ENCODE data around the gene CLSTN1. TPM values are rescaled to one million over a fixed set of nuclear protein-coding genes. Genes with fewer than 3 reads are reported as not detected.

CLSTN1 gene
- total and polyA plus RNA-seq, 4 donors = 3.1 to 13.4 (median 8.8) TPM

- WGBS = 91% methylated on average over 12 of the region's 12 CpGs
- TF ChIP-seq, protein P1, sequence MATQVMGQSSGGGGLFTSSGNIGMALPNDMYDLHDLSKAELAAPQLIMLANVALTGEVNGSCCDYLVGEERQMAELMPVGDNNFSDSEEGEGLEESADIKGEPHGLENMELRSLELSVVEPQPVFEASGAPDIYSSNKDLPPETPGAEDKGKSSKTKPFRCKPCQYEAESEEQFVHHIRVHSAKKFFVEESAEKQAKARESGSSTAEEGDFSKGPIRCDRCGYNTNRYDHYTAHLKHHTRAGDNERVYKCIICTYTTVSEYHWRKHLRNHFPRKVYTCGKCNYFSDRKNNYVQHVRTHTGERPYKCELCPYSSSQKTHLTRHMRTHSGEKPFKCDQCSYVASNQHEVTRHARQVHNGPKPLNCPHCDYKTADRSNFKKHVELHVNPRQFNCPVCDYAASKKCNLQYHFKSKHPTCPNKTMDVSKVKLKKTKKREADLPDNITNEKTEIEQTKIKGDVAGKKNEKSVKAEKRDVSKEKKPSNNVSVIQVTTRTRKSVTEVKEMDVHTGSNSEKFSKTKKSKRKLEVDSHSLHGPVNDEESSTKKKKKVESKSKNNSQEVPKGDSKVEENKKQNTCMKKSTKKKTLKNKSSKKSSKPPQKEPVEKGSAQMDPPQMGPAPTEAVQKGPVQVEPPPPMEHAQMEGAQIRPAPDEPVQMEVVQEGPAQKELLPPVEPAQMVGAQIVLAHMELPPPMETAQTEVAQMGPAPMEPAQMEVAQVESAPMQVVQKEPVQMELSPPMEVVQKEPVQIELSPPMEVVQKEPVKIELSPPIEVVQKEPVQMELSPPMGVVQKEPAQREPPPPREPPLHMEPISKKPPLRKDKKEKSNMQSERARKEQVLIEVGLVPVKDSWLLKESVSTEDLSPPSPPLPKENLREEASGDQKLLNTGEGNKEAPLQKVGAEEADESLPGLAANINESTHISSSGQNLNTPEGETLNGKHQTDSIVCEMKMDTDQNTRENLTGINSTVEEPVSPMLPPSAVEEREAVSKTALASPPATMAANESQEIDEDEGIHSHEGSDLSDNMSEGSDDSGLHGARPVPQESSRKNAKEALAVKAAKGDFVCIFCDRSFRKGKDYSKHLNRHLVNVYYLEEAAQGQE (IDR thresholded peaks at IDR 0.05) = no peak
- no peak for TF ChIP-seq EGR1 (IDR thresholded peaks at IDR 0.05; ENCODE audit: low read depth in 2 of 2)
- TF ChIP-seq GABPA (IDR thresholded peaks at IDR 0.05 in 1 of 2, conservative IDR thresholded peaks at IDR 0.05 in 1 of 2) = no peak
- TF ChIP-seq ZBTB33 (IDR thresholded peaks at IDR 0.05) = no peak
- TF ChIP-seq SP1 (IDR thresholded peaks at IDR 0.05) = no peak
- TF ChIP-seq ATF3 (IDR thresholded peaks at IDR 0.05) = no peak
- TF ChIP-seq NR2F2 (IDR thresholded peaks at IDR 0.05) = no peak
- TF ChIP-seq JUND (IDR thresholded peaks at IDR 0.05) = no peak
- no peak for TF ChIP-seq FOXA1 (IDR thresholded peaks at IDR 0.05)
- no peak for TF ChIP-seq YY1 (IDR thresholded peaks at IDR 0.05)
- no peak for TF ChIP-seq HNF4A (conservative IDR thresholded peaks at IDR 0.05)
- TF ChIP-seq TAF1 (conservative IDR thresholded peaks at IDR 0.05) = no peak
- TF ChIP-seq HNF4G (IDR thresholded peaks at IDR 0.05) = no peak
- no peak for TF ChIP-seq RXRA (IDR thresholded peaks at IDR 0.05)
- TF ChIP-seq CTCF (IDR thresholded peaks at IDR 0.05; ENCODE audit: low read depth, low read length, missing input control) = no peak
- TF ChIP-seq RAD21 (IDR thresholded peaks at IDR 0.05) = no peak
- TF ChIP-seq, protein P2, sequence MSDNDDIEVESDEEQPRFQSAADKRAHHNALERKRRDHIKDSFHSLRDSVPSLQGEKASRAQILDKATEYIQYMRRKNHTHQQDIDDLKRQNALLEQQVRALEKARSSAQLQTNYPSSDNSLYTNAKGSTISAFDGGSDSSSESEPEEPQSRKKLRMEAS (IDR thresholded peaks at IDR 0.05) = no peak
- TF ChIP-seq FOXA2 (IDR thresholded peaks at IDR 0.05) = no peak
- Histone ChIP-seq H3K27me3 (ENCODE audit: control insufficient read depth in 4 of 4, insufficient read depth in 4 of 4, low read length in 3 of 4) (no peaks in the 10 kb centered on the region), H3K27ac (ENCODE audit: low read depth in 1 of 2, low read length in 2 of 2) (no peak overlapping the region), H3K4me1 (ENCODE audit: control insufficient read depth in 4 of 4, insufficient read depth in 4 of 4, low read length in 3 of 4) (no peaks in the 10 kb centered on the region), H3K9ac (ENCODE audit: low read depth in 1 of 2, low read length in 2 of 2) (no peak overlapping the region), H3K4me3 (ENCODE audit: low read depth in 1 of 3, low read length in 3 of 3) (no peak overlapping the region), H3K9me3 (ENCODE audit: control insufficient read depth in 4 of 4, low read length in 3 of 4) (no peaks in the 10 kb centered on the region), H3K36me3 (ENCODE audit: control insufficient read depth in 4 of 4, insufficient read depth in 3 of 4, low read depth in 1 of 4, low read length in 3 of 4) (peaks cover 0 to 2% (median 2%) of the 10 kb centered on the region in 4 donors)
- DNase-seq (ENCODE audit: low spot score) = no peak
Measured at GRCh38 chr1:9753121-9753531, 70.6 kb downstream of the CLSTN1 start.

Data from liver (tissue), 9 donors.